BE2C (cell line): ENCODE data around the gene TREM2.

ENCODE experiments used
- DNase-seq: peaks from one replicate; pipeline ENCODE4 v3.0.0-alpha.2; 2020
- H3K27me3 ChIP-seq: fragments of 250-450 bp; sonication (Bioruptor Pico); 2 replicates; pipeline ENCODE4 v1.5.1; 2020; ENCODE audit warnings: mild to moderate bottlenecking
- H3K36me3 ChIP-seq: fragments of 250-450 bp; sonication (Bioruptor Pico); 2 replicates; pipeline ENCODE4 v1.5.1; 2020; ENCODE audit warnings: mild to moderate bottlenecking
- H3K4me1 ChIP-seq: fragments of 250-450 bp; sonication (Bioruptor Pico); 2 replicates; pipeline ENCODE4 v1.5.1; 2020
- H3K4me3 ChIP-seq: 2 replicates; pipeline ENCODE4 v1.5.1; 2011; ENCODE audit warnings: low read depth, low read length
- H3K9me3 ChIP-seq: fragments of 250-450 bp; sonication (Bioruptor Pico); 2 replicates; pipeline ENCODE4 v1.5.1; 2020
- TF ChIP-seq, protein P1 (sequence below): IDR thresholded peaks from 2 replicates; pipeline ENCODE4 v1.5.1; 2012; ENCODE audit warnings: mild to moderate bottlenecking, low read depth, low read length

The TREM2 gene

GRCh38 chr6:41156001-41156400, 6.9 kb downstream of the TREM2 start:
- Histone ChIP-seq H3K36me3 (no peaks in the 10 kb centered on the region), H3K4me3 (no peak overlapping the region), H3K27me3 (peaks cover 4% of the 10 kb centered on the region; the same call in 1 of the 2 replicates), H3K4me1 (no peaks in the 10 kb centered on the region), H3K9me3 (no peaks in the 10 kb centered on the region)
- TF ChIP-seq, protein P1, sequence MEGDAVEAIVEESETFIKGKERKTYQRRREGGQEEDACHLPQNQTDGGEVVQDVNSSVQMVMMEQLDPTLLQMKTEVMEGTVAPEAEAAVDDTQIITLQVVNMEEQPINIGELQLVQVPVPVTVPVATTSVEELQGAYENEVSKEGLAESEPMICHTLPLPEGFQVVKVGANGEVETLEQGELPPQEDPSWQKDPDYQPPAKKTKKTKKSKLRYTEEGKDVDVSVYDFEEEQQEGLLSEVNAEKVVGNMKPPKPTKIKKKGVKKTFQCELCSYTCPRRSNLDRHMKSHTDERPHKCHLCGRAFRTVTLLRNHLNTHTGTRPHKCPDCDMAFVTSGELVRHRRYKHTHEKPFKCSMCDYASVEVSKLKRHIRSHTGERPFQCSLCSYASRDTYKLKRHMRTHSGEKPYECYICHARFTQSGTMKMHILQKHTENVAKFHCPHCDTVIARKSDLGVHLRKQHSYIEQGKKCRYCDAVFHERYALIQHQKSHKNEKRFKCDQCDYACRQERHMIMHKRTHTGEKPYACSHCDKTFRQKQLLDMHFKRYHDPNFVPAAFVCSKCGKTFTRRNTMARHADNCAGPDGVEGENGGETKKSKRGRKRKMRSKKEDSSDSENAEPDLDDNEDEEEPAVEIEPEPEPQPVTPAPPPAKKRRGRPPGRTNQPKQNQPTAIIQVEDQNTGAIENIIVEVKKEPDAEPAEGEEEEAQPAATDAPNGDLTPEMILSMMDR, result no peak
- no peak for DNase-seq

DNA sequence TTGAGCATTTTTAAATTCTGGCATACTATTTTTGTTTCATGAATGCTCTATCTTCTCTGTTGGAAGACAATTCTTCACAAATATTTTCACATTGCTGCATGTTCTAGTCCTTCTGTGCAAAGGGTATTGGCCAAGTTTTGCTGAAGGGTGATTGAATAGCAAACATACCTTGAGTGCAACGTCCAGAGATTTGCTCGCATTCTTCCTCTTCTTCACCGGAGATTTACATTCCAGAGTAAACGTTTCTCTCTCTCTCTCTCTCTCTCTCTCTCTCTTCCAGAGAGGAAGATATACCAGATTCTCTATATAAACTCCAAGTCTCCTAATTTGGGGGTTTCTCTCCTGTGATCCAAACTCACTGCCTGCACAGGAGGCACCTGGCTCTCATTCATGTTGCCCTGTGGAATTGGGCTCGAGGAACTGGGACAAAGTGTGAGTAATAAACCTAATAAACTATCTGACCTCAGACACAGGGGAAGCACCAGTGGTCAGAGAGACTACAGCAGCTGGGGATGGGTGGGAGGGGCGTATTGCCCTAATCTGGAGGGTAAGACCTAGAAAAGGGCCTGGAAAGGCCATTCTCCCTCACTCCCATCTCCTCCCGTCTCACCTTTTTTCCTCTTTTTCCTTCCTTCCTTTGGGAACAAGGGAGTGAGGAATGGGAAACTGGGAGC, 7.6 kb downstream of the TREM2 start:
- Histone ChIP-seq H3K4me1 (no peaks in the 10 kb centered on the region), H3K4me3 (no peak overlapping the region), H3K9me3 (no peaks in the 10 kb centered on the region), H3K27me3 (peaks cover 4% of the 10 kb centered on the region; the same call in 1 of the 2 replicates), H3K36me3 (no peaks in the 10 kb centered on the region)
- TF ChIP-seq, protein P1, result no peak
- DNase-seq, result no peak

DNA sequence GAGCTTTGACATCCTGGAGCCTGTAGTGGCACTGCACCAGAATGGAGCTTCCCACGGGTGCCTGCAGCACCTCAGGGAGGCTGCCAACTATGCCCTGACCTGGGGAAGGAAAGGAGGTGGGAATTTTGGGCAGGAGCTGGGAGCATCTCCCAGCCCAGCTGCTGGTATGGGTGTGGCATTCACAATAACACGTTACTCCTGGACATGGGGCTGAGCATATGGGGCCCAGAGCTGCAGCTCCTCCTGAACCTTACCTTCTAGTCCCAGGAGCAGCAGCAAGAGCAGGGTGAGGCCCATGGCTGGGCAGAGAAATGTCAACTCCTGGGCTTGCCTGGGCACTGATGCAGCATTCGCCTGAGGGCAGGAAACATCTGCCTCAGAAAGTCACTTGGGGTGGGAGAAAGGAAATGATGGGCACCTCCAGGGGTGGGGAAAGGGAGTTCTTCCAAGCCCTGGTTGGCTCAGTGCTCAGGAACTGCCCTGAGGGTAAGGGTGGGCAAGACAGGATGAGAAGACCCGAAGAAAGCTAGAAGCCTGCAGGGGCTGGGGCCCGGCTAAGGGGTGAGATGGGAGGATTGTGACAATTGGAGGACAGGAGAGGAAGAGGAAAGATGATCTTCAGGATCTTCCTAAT, 8.8 kb downstream of the TREM2 start, which contains the start of gene TREML1:
TREML1 (minus strand) TSS at position 356 of the 634 bp plus-strand sequence; CDS start at position 297, 59 bp downstream.
- H3K9me3 ChIP-seq, result no peaks in the 10 kb centered on the region

GRCh38 chr6:41153451-41153850, 9.5 kb downstream of the TREM2 start:
- TF ChIP-seq, protein P1, result no peak
- Histone ChIP-seq H3K36me3 (no peaks in the 10 kb centered on the region), H3K4me1 (no peaks in the 10 kb centered on the region), H3K4me3 (no peak overlapping the region), H3K27me3 (peaks cover 4% of the 10 kb centered on the region; the same call in 1 of the 2 replicates), H3K9me3 (no peaks in the 10 kb centered on the region)
- DNase-seq, result no peak

More for the DNA sequence above, 8.8 kb downstream of the TREM2 start, which contains the start of gene TREML1:
- Histone ChIP-seq H3K4me1 (no peaks in the 10 kb centered on the region), H3K4me3 (no peak within 1 kb of the TSS), H3K27me3 (peaks cover 4% of the 10 kb centered on the region; the same call in 1 of the 2 replicates), H3K36me3 (no peaks in the 10 kb centered on the region)
- TF ChIP-seq, protein P1, result no peak
- no peak for DNase-seq

DNA sequence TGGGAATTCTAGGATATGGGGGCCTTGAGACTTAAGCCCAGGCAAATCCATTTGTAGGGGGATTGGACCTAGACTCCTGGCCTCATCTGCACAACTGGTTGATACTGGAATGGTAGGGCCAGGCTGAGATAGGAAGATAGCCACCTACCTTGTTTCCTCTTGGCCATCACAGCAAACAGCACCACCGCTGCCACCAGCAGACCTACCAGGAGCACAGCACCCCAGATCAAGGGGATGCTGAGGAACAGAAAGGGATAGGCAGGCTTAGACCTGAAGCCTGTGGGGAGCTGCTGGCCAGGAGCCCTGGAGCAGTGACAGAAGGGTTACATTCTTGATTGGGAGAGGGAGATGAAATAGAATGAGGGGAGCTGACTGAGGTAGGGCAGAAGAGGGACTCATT, 12.2 kb downstream of the TREM2 start:
- H3K9me3 ChIP-seq, result no peaks in the 10 kb centered on the region
- no peaks in the 10 kb centered on the region for H3K4me1 ChIP-seq
- DNase-seq, result no peak
- no peaks in the 10 kb centered on the region for H3K36me3 ChIP-seq
- no peak overlapping the region for H3K4me3 ChIP-seq
- 0 out of 2 replicates have a peak, but pooled peaks cover 4% of the 10 kb centered on the region for H3K27me3 ChIP-seq
- TF ChIP-seq, protein P1, result no peak

- no peaks in the 10 kb centered on the region for H3K4me1 ChIP-seq
- H3K27me3 ChIP-seq, result no peaks in the 10 kb centered on the region
- TF ChIP-seq, protein P1, result no peak
- DNase-seq, result no peak
- no peaks in the 10 kb centered on the region for H3K36me3 ChIP-seq
- no peak overlapping the region for H3K4me3 ChIP-seq
- no peaks in the 10 kb centered on the region for H3K9me3 ChIP-seq
Measured at GRCh38 chr6:41147917-41148316, 15.0 kb downstream of the TREM2 start.
